Common myeloid progenitor, CD34-positive (primary cell): ENCODE measurements around the gene EYA4.

ENCODE experiments used
- CTCF ChIA-PET: fragments of 350-600 bp; sonication (Branson Sonifier 250); formaldehyde crosslinking; loops from one replicate; lab custom pipeline; 2021; ENCODE audit warnings: antibody characterized with exemption; lab: Charles Lee
- POLR2A ChIA-PET: fragments of 350-600 bp; sonication (Branson Sonifier 250); formaldehyde crosslinking; loops from one replicate; lab custom pipeline; 2021; ENCODE audit warnings: antibody characterized with exemption; lab: Charles Lee
- DNase-seq, 3 donors: peaks; one replicate each; pipeline versions ENCODE4 v3.0.0 to v3.0.0-alpha.2; 2013
- H3K27ac ChIP-seq, 2 experiments: 1 replicate in 1 of 2; 2 replicates in 1 of 2; pipeline ENCODE4 v1.7.0; 2013; ENCODE audit warnings: inconsistent platforms in 2 of 2, low read length in 2 of 2, mild to moderate bottlenecking in 2 of 2, low read depth in 1 of 2, moderate library complexity in 1 of 2; ENCODE audit not compliant: severe bottlenecking in 2 of 2, insufficient read depth in 1 of 2, poor library complexity in 1 of 2
- H3K27me3 ChIP-seq, 5 experiments: replicated peaks in 2 of 5; 1 replicate in 3 of 5; 2 replicates in 2 of 5; pipeline versions ENCODE4 v1.6.1 to v1.7.0; 2013; ENCODE audit warnings: low read length in 4 of 5, mild to moderate bottlenecking in 2 of 5, moderate library complexity in 2 of 5, inconsistent platforms in 1 of 5; ENCODE audit not compliant: insufficient read depth in 5 of 5, control insufficient read depth in 4 of 5
- H3K36me3 ChIP-seq, 4 experiments: 1 replicate in 2 of 4; 2 replicates in 2 of 4; pipeline versions ENCODE4 v1.6.1 to v1.7.0; 2013; ENCODE audit warnings: low read length in 3 of 4, control low read depth in 1 of 4, mild to moderate bottlenecking in 1 of 4; ENCODE audit not compliant: control insufficient read depth in 4 of 4, insufficient read depth in 4 of 4
- H3K4me1 ChIP-seq, 4 experiments: 1 replicate in 3 of 4; 2 replicates in 1 of 4; pipeline versions ENCODE4 v1.6.1 to v1.7.1; 2013; ENCODE audit warnings: low read length in 3 of 4, mild to moderate bottlenecking in 3 of 4, control low read depth in 1 of 4, inconsistent platforms in 1 of 4, moderate library complexity in 1 of 4; ENCODE audit not compliant: control insufficient read depth in 4 of 4, insufficient read depth in 4 of 4; ENCODE audit errors: control extremely low read depth in 1 of 4
- H3K4me3 ChIP-seq, 7 experiments: 1 replicate in 4 of 7; 2 replicates in 3 of 7; pipeline versions ENCODE4 v1.5.1 to v1.7.0; 2013; ENCODE audit warnings: mild to moderate bottlenecking in 7 of 7, low read length in 6 of 7, moderate library complexity in 6 of 7, inconsistent platforms in 2 of 7, low read depth in 2 of 7, control low read depth in 1 of 7; ENCODE audit not compliant: insufficient read depth in 4 of 7, control insufficient read depth in 1 of 7; ENCODE audit errors: extremely low read depth in 1 of 7
- H3K9me3 ChIP-seq, 5 experiments: 1 replicate in 4 of 5; 2 replicates in 1 of 5; pipeline versions ENCODE4 v1.6.1 to v1.7.1; 2013; ENCODE audit warnings: low read length in 4 of 5, mild to moderate bottlenecking in 2 of 5, inconsistent platforms in 1 of 5, low read depth in 1 of 5, moderate library complexity in 1 of 5; ENCODE audit not compliant: control insufficient read depth in 4 of 5, insufficient read depth in 2 of 5; ENCODE audit errors: control extremely low read depth in 1 of 5
- WGBS: methylation state at CpG from one replicate; pipeline ENCODE4 v1.1.5; 2013; ENCODE audit not compliant: insufficient coverage; 5-methylcytosine and 5-hydroxymethylcytosine counted together

The EYA4 gene

DNA sequence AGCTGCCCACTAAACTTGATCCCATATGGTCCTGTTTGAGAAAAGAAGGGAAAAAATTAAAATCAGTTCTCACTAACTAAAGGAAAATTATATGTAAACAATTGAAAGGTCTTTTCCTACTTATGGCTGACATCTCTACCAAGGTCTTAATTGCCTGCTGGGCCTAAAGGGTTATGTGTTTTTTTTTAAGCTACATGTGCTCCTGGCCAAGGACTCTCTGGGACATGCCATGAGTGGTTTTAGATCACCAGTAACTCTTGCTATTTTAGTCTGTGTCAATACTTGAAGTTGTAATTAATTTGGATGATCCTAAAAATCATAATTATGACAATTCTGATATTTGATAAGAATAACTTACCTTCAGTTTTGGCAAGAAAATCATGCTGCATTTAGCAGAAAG, 35.9 kb upstream of the EYA4 start:
- H3K4me3 ChIP-seq: no peak overlapping the region
- POLR2A ChIA-PET: no interaction called here

DNA sequence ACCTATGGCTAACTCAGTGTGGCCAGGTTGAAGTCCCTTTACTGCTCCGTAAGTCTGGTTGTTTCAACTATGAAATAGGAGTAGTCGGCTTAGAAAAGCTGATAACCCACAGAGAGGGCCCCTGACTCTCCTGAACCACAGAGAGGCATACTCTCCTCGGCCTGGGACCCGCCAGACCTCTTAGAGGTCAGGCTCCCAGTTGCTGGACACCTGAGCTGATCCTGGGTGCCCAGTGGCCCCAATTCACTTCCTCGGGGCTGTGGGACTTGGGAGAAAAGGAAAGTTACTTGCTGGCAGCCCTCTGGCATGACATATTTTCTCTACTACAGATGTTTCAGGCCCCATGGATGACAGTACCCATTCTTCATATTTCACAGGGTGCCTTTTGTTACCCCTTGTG, 34.2 kb upstream of the EYA4 start:
- no peaks in the 10 kb centered on the region for H3K36me3 ChIP-seq
- H3K4me1 ChIP-seq: no peaks in the 10 kb centered on the region
- H3K27ac ChIP-seq: no peak overlapping the region
- WGBS: 96% methylated on average over 4 of the region's 5 CpGs
- POLR2A ChIA-PET: no interaction called here
- peaks cover 0 to 3% (median 0%) of the 10 kb centered on the region in 5 experiments for H3K27me3 ChIP-seq
- CTCF ChIA-PET: interaction anchor here (1.1 kb wide), 1 partner anchor 22 kb away, joined by 3 read pairs; no protein-coding TSS in a partner anchor
- no peak for DNase-seq
- H3K4me3 ChIP-seq: no peak overlapping the region
- no peaks in the 10 kb centered on the region for H3K9me3 ChIP-seq

More for the DNA sequence above, 35.9 kb upstream of the EYA4 start:
- Histone ChIP-seq H3K27ac (no peak overlapping the region), H3K36me3 (no peaks in the 10 kb centered on the region), H3K9me3 (no peaks in the 10 kb centered on the region), H3K4me1 (no peaks in the 10 kb centered on the region), H3K27me3 (peaks cover 0 to 4% (median 0%) of the 10 kb centered on the region in 5 experiments)
- CTCF ChIA-PET: no interaction called here
- no peak for DNase-seq

DNA sequence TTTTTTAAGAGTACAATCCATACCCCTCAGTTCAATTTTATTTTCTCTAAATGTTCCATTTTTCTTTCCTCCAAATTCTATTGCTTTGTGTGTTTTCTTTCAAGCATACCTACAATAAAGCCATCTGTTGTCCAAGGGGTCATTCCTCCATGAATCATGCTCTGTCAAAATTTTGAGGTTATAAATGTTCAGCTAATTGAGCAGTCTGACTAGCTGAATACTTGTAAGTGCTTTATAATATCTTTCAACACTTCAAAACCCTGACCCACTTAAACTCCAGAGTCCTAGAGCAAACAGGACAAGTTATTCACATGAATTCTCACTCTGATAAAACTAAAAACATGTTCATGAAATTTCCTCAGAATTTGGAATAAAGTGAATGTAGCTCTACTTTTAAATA, 33.4 kb upstream of the EYA4 start:
- Histone ChIP-seq H3K4me1 (no peaks in the 10 kb centered on the region), H3K27ac (no peak overlapping the region), H3K27me3 (peaks cover 0 to 3% (median 0%) of the 10 kb centered on the region in 5 experiments), H3K36me3 (no peaks in the 10 kb centered on the region), H3K9me3 (no peaks in the 10 kb centered on the region), H3K4me3 (no peak overlapping the region)
- ChIA-PET POLR2A (no interaction called here), CTCF (no interaction called here)
- no peak for DNase-seq

DNA sequence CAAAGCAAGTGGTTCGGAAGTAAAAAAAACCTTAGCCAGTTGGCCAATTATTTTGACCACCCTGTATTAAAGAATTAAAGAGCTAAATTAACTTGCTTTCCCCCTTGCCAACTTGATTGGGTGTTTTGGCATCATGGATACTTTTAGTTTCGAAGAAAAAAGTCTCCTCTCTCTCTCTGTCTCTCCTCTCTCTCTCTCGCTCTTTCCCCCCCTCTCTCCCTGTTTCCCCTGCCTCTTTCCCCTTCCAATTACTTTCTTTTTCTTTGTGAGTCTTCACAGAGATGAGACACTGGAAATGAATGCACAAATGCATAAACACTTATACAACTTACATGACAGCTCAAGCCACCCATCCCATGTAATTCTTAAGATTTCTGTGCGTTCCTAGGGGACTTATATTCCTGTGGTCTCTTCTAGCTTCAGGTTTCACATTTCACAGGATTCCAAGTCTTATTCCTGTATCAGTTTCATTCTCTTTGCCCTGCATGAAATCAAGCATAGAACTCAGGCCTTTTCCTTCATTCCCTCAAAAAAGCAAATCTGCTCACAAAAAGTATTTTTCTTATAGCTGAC, 32.9 kb upstream of the EYA4 start:
- H3K36me3 ChIP-seq: no peaks in the 10 kb centered on the region
- H3K4me3 ChIP-seq: no peak overlapping the region
- H3K9me3 ChIP-seq: no peaks in the 10 kb centered on the region
- no peak for DNase-seq
- 100% methylated on average over 4 of the region's 4 CpGs for WGBS
- ChIA-PET POLR2A (no interaction called here), CTCF (no interaction called here)
- H3K27me3 ChIP-seq: peaks cover 0 to 3% (median 0%) of the 10 kb centered on the region in 5 experiments
- H3K27ac ChIP-seq: no peak overlapping the region
- H3K4me1 ChIP-seq: no peaks in the 10 kb centered on the region

DNA sequence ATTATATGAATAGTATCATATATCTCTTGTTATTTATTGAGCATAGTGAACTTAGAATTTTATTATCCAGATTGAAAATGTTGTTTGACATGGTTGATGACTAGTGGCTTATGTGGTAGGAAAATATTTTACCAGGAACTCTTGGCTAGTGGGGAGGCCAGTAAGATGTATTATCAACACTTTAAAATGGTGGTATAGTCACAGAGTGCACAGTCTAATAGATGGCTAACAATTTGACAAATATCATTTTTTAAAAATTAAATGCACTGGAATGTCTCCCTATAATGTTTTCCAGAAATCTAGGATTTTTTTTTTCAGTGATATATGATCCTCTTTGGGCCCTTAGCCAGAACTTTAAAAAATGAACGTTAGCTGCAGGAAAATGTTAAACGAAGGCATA, 26.9 kb upstream of the EYA4 start:
- DNase-seq: no peak
- no CpG with 5 or more reads among the region's 2 CpGs for WGBS
- no peaks in the 10 kb centered on the region for H3K36me3 ChIP-seq
- H3K4me3 ChIP-seq: no peak overlapping the region
- no peaks in the 10 kb centered on the region for H3K4me1 ChIP-seq
- no peak overlapping the region for H3K27ac ChIP-seq
- CTCF ChIA-PET: no interaction called here
- peaks cover 0 to 3% (median 0%) of the 10 kb centered on the region in 5 experiments for H3K27me3 ChIP-seq
- H3K9me3 ChIP-seq: no peaks in the 10 kb centered on the region
- POLR2A ChIA-PET: no interaction called here

DNA sequence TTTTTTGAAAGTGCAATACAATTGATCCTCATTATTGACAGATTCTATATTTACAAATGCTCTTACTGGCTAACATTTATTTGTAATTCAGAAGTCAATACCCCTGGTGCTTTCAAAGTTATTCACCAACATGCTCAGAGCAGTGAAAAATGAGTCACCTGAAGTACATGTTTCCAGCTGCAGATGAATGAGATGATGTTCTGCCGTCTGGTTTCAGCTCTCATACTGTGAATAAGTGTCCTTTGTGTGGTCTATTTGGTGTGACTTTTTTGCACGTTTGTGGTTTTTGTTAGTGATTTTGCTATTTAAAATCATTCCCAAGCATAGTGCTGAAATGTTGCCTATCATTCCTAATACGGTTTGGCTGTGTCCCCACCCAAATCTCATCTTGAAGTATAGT, 22.3 kb upstream of the EYA4 start:
- H3K27ac ChIP-seq: no peak overlapping the region
- no peaks in the 10 kb centered on the region for H3K36me3 ChIP-seq
- WGBS: 100% methylated on average over 1 of the region's 3 CpGs
- H3K4me3 ChIP-seq: no peak overlapping the region
- peaks cover 0 to 2% (median 0%) of the 10 kb centered on the region in 5 experiments for H3K27me3 ChIP-seq
- POLR2A ChIA-PET: no interaction called here
- no peak for DNase-seq
- no peaks in the 10 kb centered on the region for H3K4me1 ChIP-seq
- H3K9me3 ChIP-seq: no peaks in the 10 kb centered on the region
- CTCF ChIA-PET: no interaction called here

DNA sequence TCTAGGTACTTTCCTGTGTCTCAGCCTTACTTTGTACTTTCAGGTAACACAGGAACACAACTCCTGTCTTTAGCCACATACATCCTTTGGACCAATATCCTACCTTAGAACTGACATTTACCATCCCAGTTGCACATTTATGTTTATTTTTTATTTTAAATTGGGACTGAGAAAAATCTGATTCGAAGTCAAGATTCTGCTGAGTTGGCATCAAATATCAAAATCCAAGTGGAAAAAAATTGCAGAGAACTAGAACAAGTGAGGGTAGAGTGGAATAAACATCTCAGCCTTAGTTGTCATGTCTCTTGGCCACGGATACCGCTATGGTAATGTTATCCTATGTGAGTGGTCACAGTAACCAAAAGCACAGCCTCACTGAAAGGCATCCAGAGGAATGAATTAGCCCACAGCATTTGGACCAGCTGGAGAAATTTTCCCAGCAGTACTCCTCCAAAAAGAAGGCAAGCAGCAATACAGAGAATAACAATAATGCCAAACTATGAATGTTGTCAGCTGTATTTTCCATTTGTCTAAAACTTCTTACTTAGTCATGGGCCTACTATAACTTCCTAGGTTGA, 17.6 kb upstream of the EYA4 start:
- 100% methylated on average over 3 of the region's 3 CpGs for WGBS
- H3K9me3 ChIP-seq: no peaks in the 10 kb centered on the region
- DNase-seq: no peak
- H3K27me3 ChIP-seq: peaks cover 0 to 2% (median 1%) of the 10 kb centered on the region in 5 experiments
- POLR2A ChIA-PET: no interaction called here
- CTCF ChIA-PET: no interaction called here
- H3K4me3 ChIP-seq: no peak overlapping the region
- H3K27ac ChIP-seq: no peak overlapping the region
- H3K36me3 ChIP-seq: no peaks in the 10 kb centered on the region
- no peaks in the 10 kb centered on the region for H3K4me1 ChIP-seq
